Ovary (tissue), 9 donors: ENCODE measurements around the gene IFI16. TPM values are rescaled to one million over a fixed set of nuclear protein-coding genes. Genes with fewer than 3 reads are reported as not detected.
"Not testable (repeated sequence)": the region's sequence is repeated elsewhere in the genome, so short reads cannot be mapped to it uniquely, and the experiment has no call there.

ENCODE experiments used
- DNase-seq, 5 donors: peaks; one replicate each; pipeline ENCODE4 v3.0.0-alpha.2; 2019 to 2020
- H3K27ac ChIP-seq, 2 donors: fragments of 200-600 bp; one replicate each; pipeline versions ENCODE4 v1.5.1 to v1.8.0; 2019 to 2022
- H3K27me3 ChIP-seq: fragments of 200-600 bp; one replicate; pipeline ENCODE4 v1.8.0; 2022
- H3K36me3 ChIP-seq: fragments of 200-600 bp; sonication (generic); one replicate; pipeline ENCODE4 v1.5.1; 2019
- H3K4me1 ChIP-seq: one replicate; pipeline ENCODE4 v1.8.1; 2013; ENCODE audit warnings: mild to moderate bottlenecking, moderate library complexity; ENCODE audit not compliant: insufficient read depth
- H3K4me3 ChIP-seq: fragments of 200-600 bp; sonication (generic); one replicate; pipeline ENCODE4 v1.5.1; 2017
- H3K9me3 ChIP-seq, 2 donors: fragments of 200-600 bp in 1 of 2; sonication (generic) in 1 of 2; one replicate each; pipeline versions ENCODE4 v1.5.1 to v1.8.1; 2013 to 2019; ENCODE audit warnings: mild to moderate bottlenecking in 1 of 2, moderate library complexity in 1 of 2
- CTCF ChIP-seq, 3 donors: fragments of 450-650 bp in 2 of 3; fragments of 200-600 bp in 1 of 3; IDR thresholded peaks; one replicate each; pipeline versions ENCODE4 v1.5.1 to v1.8.0; 2016 to 2022; ENCODE audit warnings: antibody characterized with exemption in 3 of 3, mild to moderate bottlenecking in 1 of 3
- EP300 ChIP-seq: sonication (generic); formaldehyde crosslinking; IDR thresholded peaks from one replicate; pipeline ENCODE4 v1.6.1; 2017; ENCODE audit warnings: antibody characterized with exemption
- POLR2A ChIP-seq: fragments of 450-650 bp; IDR thresholded peaks from one replicate; pipeline ENCODE4 v1.6.1; 2017; ENCODE audit warnings: antibody characterized with exemption, mild to moderate bottlenecking, moderate library complexity
- WGBS, 3 donors: extraction: QIAGEN DNeasy Blood & Tissue Kit in 1 of 3; methylation state at CpG; one replicate each; pipeline versions ENCODE4 v1.1.5 to v1.1.7; 2013 to 2017; 5-methylcytosine and 5-hydroxymethylcytosine counted together
- intact Hi-C, 4 donors: fragments of 100-400 bp; cut with DNase I; formaldehyde crosslinking; loops; one replicate each; pipeline versions ENCODE4 v1.11.0 to v1.15.1; 2022 to 2023
- polyA plus RNA-seq, 2 donors: library from polyadenylated mRNA; stranded (reverse); fragments of 200-250 nt in 1 of 2; fragments of 350-450 nt in 1 of 2; fragmentation: Illumina TruSeq in 1 of 2; extraction: RNeasy Lipid Tissue Mini Kit (QIAGEN cat#74804) in 1 of 2; gene quantifications; one replicate each; pipeline ENCODE4 v1.2.3, GENCODE V29; 2013 to 2014
- total RNA-seq, 7 donors: library from RNA; depleted of rRNA in 2 of 7; stranded (reverse); fragments of >200 nt in 2 of 7; fragmentation: NEBNext Ultra II Directional in 3 of 7; extraction: Animal tissue kit (Norgen Biotek cat#: 25700) in 3 of 7; gene quantifications; one replicate each; pipeline versions ENCODE4 v1.1.0 to v1.2.4, GENCODE V29; 2016 to 2023
- donor health status: DM: no; HTN: no; CAD: no; lungs with moderate emphysema.
- donor health status: DM: no; HTN: no; CAD: no.
- donor health status: Bipolar disorder and iron deficiency.
- donor health status: DM: yes; HTN: yes; CAD: no.
- donor health status: DM: no; HTN: no; CAD: no.
- donor health status: DM: yes; HTN: yes; CAD: no.

Gene IFI16
- total and polyA plus RNA-seq, 9 donors = 73.1 to 184 (median 95.4) TPM

GRCh38 chr1:159091607-159092031, 81.9 kb downstream of the IFI16 start:
- Histone ChIP-seq H3K27ac (no peak overlapping the region), H3K36me3 (no peaks in the 10 kb centered on the region), H3K4me1 (no peaks in the 10 kb centered on the region), H3K9me3 (no peaks in the 10 kb centered on the region), H3K27me3 (no peaks in the 10 kb centered on the region), H3K4me3 (no peak overlapping the region)
- WGBS, 3 donors = 81 to 91% (median 83%) methylated on average over 1 of the region's 1 CpG
- no peak for DNase-seq
- intact Hi-C loops = no loop called here
- TF ChIP-seq POLR2A (no peak), EP300 (no peak), CTCF (IDR thresholded peaks at IDR 0.05) (no peak)

- 50 to 63% (median 50%) methylated on average over 3 of the region's 3 CpGs for WGBS, 3 donors
Measured at GRCh38 chr1:159092036-159092760, 82.5 kb downstream of the IFI16 start.

GRCh38 chr1:159098596-159098995, 88.9 kb downstream of the IFI16 start:
- Histone ChIP-seq H3K4me3 (no peak overlapping the region), H3K4me1 (no peaks in the 10 kb centered on the region), H3K36me3 (no peaks in the 10 kb centered on the region), H3K27me3 (no peaks in the 10 kb centered on the region), H3K9me3 (no peaks in the 10 kb centered on the region), H3K27ac (no peak overlapping the region)
- intact Hi-C loops = no loop called here
- TF ChIP-seq POLR2A = no peak
- TF ChIP-seq EP300 = no peak
- no peak for TF ChIP-seq CTCF (IDR thresholded peaks at IDR 0.05)
- 57 to 82% (median 59%) methylated on average over 3 of the region's 3 CpGs for WGBS, 3 donors
- no peak for DNase-seq

More at GRCh38 chr1:159092036-159092760, 82.5 kb downstream of the IFI16 start:
- Histone ChIP-seq H3K27me3 (no peaks in the 10 kb centered on the region), H3K36me3 (no peaks in the 10 kb centered on the region), H3K9me3 (no peaks in the 10 kb centered on the region), H3K4me1 (no peaks in the 10 kb centered on the region), H3K27ac (no peak overlapping the region), H3K4me3 (no peak overlapping the region)
- DNase-seq = no peak
- TF ChIP-seq EP300 (no peak), CTCF (IDR thresholded peaks at IDR 0.05) (no peak), POLR2A (no peak)
- intact Hi-C loops = no loop called here

GRCh38 chr1:159100589-159100988, 90.9 kb downstream of the IFI16 start:
- intact Hi-C loops = no loop called here

GRCh38 chr1:159103021-159103420, 93.3 kb downstream of the IFI16 start:
- intact Hi-C loops, DNase-seq: not testable (repeated sequence)
- 75 to 80% (median 76%) methylated on average over 3 of the region's 3 CpGs for WGBS, 3 donors

More at GRCh38 chr1:159100589-159100988, 90.9 kb downstream of the IFI16 start:
- Histone ChIP-seq H3K27ac (no peak overlapping the region), H3K4me3 (no peak overlapping the region), H3K9me3 (no peaks in the 10 kb centered on the region), H3K36me3 (no peaks in the 10 kb centered on the region), H3K4me1 (no peaks in the 10 kb centered on the region), H3K27me3 (no peaks in the 10 kb centered on the region)
- no peak for DNase-seq
- no peak for TF ChIP-seq POLR2A
- TF ChIP-seq EP300 = no peak
- TF ChIP-seq CTCF (IDR thresholded peaks at IDR 0.05) = no peak
- WGBS, 3 donors = 73 to 83% (median 81%) methylated on average over 1 of the region's 1 CpG

More at GRCh38 chr1:159103021-159103420, 93.3 kb downstream of the IFI16 start:
- not testable (repeated sequence) for H3K36me3 ChIP-seq, H3K27me3 ChIP-seq, H3K27ac ChIP-seq, H3K4me1 ChIP-seq, H3K4me3 ChIP-seq, H3K9me3 ChIP-seq
